DOHH2 (cell line): ENCODE measurements around the gene PACSIN1.

Experiments used
- H3F3A ChIP-seq: fragments of 200-600 bp; sonication (generic), shearing (Covaris generic); 2 replicates; pipeline ENCODE4 v1.6.0; 2016; ENCODE audit warnings: antibody characterized with exemption, mild to moderate bottlenecking; ENCODE audit not compliant: control insufficient read depth, insufficient read depth
- H3K27ac ChIP-seq: fragments of 200-600 bp; sonication (generic); 2 replicates; pipeline ENCODE4 v1.5.1; 2014; ENCODE audit warnings: low read depth, mild to moderate bottlenecking, low read length, moderate library complexity
- H3K27me3 ChIP-seq: fragments of 200-600 bp; sonication (generic); 2 replicates; pipeline ENCODE4 v1.6.1; 2014; ENCODE audit warnings: mild to moderate bottlenecking, low read length, mixed read lengths; ENCODE audit not compliant: control insufficient read depth
- H3K36me3 ChIP-seq: fragments of 200-600 bp; sonication (generic); 2 replicates; pipeline ENCODE4 v1.6.1; 2014; ENCODE audit warnings: mild to moderate bottlenecking, low read length, moderate library complexity, mixed read lengths; ENCODE audit not compliant: control insufficient read depth
- H3K4me1 ChIP-seq: fragments of 200-600 bp; sonication (generic); 2 replicates; pipeline ENCODE4 v1.6.1; 2014; ENCODE audit warnings: mild to moderate bottlenecking, low read length, mixed read lengths; ENCODE audit not compliant: control insufficient read depth
- H3K4me2 ChIP-seq: fragments of 200-600 bp; sonication (generic); 2 replicates; pipeline ENCODE4 v1.6.0; 2014; ENCODE audit warnings: mild to moderate bottlenecking, low read length, moderate library complexity
- H3K4me3 ChIP-seq: fragments of 200-600 bp; sonication (generic); 2 replicates; pipeline ENCODE4 v1.5.1; 2014; ENCODE audit warnings: mild to moderate bottlenecking, low read length, mixed read lengths
- H3K79me2 ChIP-seq: fragments of 200-600 bp; sonication (generic); 2 replicates; pipeline ENCODE4 v1.6.1; 2014; ENCODE audit warnings: mild to moderate bottlenecking, low read length, mixed read lengths; ENCODE audit not compliant: control insufficient read depth
- H3K9me2 ChIP-seq: fragments of 200-600 bp; sonication (generic); replicated peaks from 2 replicates; pipeline ENCODE4 v1.6.1; 2014; ENCODE audit warnings: mild to moderate bottlenecking, low read length, mixed read lengths; ENCODE audit not compliant: control insufficient read depth
- H3K9me3 ChIP-seq: fragments of 200-600 bp; sonication (generic); 2 replicates; pipeline ENCODE4 v1.6.1; 2014; ENCODE audit warnings: antibody characterized with exemption, low read length, mixed read lengths; ENCODE audit not compliant: control insufficient read depth, insufficient read depth
- H4K20me1 ChIP-seq: fragments of 200-600 bp; sonication (generic); 2 replicates; pipeline ENCODE4 v1.6.0; 2014; ENCODE audit warnings: low read depth, mild to moderate bottlenecking, antibody characterized with exemption, low read length, moderate library complexity; ENCODE audit not compliant: control insufficient read depth, insufficient read depth
- EZH2phosphoT487 ChIP-seq: fragments of 200-600 bp; sonication (generic); IDR thresholded peaks from 2 replicates; pipeline ENCODE4 v1.6.1; 2017; ENCODE audit warnings: borderline replicate concordance, mild to moderate bottlenecking, antibody characterized with exemption, low read length, moderate library complexity, mixed read lengths
- TF ChIP-seq, protein P1 (sequence below): fragments of 200-600 bp; sonication (generic); IDR thresholded peaks from one replicate; pipeline ENCODE4 v1.5.1; 2014; ENCODE audit warnings: antibody characterized with exemption, mild to moderate bottlenecking, low read depth, low read length; ENCODE audit not compliant: poor library complexity, severe bottlenecking

The PACSIN1 gene

DNA sequence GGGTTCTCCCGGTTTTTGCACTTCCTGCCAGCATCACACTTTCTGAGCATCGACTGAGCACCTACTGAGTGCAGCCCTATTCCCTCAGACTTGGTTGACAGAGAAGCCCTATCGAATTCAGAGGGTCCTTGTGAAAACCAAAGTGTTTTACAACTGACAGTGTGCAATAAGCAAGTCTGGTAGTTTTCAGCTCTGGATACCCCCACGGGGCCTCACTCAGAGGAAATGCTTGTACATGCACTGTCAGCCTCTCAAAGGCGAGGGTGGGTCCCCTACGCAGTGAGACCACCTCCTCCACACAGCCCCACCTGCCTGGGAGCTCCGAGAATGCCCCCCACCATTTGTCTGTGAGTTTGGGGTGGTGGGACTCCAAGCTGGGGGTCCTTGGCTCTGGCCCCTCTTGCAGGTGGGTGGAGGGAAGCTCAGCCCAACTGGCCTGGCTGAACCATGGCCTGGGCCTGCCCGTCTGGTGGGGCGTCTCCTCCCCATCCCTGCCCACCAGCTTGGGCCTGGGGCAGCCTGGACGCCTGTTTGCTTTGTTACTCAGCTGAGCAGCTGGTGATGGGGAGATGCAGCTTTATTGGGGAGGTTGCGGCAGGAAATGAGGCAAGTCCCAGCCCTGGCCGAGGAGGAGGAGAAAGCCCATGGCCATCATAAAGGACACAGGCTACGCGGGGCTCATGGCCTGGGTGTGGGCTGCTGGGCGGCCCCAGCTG, 88.6 kb downstream of the PACSIN1 start:
- no peaks in the 10 kb centered on the region for H3K79me2 ChIP-seq
- peaks cover 8% of the 10 kb centered on the region; the same call in 1 of the 2 replicates for H3K27me3 ChIP-seq
- no peak overlapping the region for H3K4me3 ChIP-seq
- no peaks in the 10 kb centered on the region for H3K9me3 ChIP-seq
- no peaks in the 10 kb centered on the region for H3F3A ChIP-seq
- no peak overlapping the region for H3K4me2 ChIP-seq
- no peaks in the 10 kb centered on the region for H3K4me1 ChIP-seq
- no peak overlapping the region for H3K27ac ChIP-seq
- H3K36me3 ChIP-seq: no peaks in the 10 kb centered on the region
- H4K20me1 ChIP-seq: no peaks in the 10 kb centered on the region
- H3K9me2 ChIP-seq: no peaks in the 10 kb centered on the region
- no peak for TF ChIP-seq EZH2phosphoT487
- TF ChIP-seq, protein P1, sequence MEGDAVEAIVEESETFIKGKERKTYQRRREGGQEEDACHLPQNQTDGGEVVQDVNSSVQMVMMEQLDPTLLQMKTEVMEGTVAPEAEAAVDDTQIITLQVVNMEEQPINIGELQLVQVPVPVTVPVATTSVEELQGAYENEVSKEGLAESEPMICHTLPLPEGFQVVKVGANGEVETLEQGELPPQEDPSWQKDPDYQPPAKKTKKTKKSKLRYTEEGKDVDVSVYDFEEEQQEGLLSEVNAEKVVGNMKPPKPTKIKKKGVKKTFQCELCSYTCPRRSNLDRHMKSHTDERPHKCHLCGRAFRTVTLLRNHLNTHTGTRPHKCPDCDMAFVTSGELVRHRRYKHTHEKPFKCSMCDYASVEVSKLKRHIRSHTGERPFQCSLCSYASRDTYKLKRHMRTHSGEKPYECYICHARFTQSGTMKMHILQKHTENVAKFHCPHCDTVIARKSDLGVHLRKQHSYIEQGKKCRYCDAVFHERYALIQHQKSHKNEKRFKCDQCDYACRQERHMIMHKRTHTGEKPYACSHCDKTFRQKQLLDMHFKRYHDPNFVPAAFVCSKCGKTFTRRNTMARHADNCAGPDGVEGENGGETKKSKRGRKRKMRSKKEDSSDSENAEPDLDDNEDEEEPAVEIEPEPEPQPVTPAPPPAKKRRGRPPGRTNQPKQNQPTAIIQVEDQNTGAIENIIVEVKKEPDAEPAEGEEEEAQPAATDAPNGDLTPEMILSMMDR: no peak

DNA sequence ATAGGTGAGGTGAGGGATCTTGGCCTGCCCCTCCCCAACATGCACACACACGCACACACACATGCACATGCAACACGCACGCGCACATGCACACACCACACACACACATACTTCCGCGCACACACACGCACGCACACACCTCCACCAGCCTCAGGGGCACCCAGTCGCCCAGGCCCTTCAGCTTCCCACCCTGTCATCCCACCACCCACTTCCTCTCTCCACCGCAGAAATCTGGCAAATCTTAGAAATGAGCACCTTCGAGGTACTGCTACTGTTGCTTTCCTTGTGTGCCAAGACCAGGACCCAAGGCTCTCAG, 89.1 kb downstream of the PACSIN1 start:
- Histone ChIP-seq H3K27me3 (peaks cover 8% of the 10 kb centered on the region; the same call in 1 of the 2 replicates), H3K9me3 (no peaks in the 10 kb centered on the region), H3K9me2 (no peaks in the 10 kb centered on the region), H3K79me2 (no peaks in the 10 kb centered on the region), H3K27ac (no peak overlapping the region), H4K20me1 (no peaks in the 10 kb centered on the region), H3F3A (no peaks in the 10 kb centered on the region), H3K4me3 (no peak overlapping the region), H3K4me1 (no peaks in the 10 kb centered on the region), H3K36me3 (no peaks in the 10 kb centered on the region), H3K4me2 (no peak overlapping the region)
- TF ChIP-seq, protein P1: no peak
- TF ChIP-seq EZH2phosphoT487: no peak

DNA sequence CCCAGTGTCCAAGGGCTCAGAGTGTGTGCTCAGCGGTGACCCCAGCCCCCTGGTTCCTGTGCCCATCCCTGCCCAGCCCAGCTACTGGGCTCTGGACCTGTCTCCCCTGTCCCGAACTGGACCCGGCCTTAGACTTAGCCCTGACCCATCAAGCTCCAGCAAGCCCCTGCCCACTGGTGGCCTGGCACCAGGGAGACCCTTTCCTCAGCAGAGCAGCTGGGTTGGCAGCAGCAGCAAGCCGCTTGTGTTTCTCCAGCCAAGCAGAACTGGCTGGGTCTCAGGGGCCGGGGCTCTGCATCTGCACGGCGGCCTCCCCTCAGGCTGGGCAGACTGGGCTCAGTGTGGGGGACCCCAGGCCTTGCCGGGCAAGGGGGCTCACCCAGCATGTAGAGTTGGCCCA, 89.5 kb downstream of the PACSIN1 start:
- H4K20me1 ChIP-seq: no peaks in the 10 kb centered on the region
- no peak overlapping the region for H3K4me3 ChIP-seq
- no peaks in the 10 kb centered on the region for H3K9me3 ChIP-seq
- no peaks in the 10 kb centered on the region for H3K9me2 ChIP-seq
- TF ChIP-seq EZH2phosphoT487: no peak
- TF ChIP-seq, protein P1: no peak
- no peak overlapping the region for H3K27ac ChIP-seq
- H3K27me3 ChIP-seq: peaks cover 8% of the 10 kb centered on the region; the same call in 1 of the 2 replicates
- H3K4me1 ChIP-seq: no peaks in the 10 kb centered on the region
- no peaks in the 10 kb centered on the region for H3K36me3 ChIP-seq
- H3F3A ChIP-seq: no peaks in the 10 kb centered on the region
- H3K4me2 ChIP-seq: no peak overlapping the region
- no peaks in the 10 kb centered on the region for H3K79me2 ChIP-seq
